SK-N-SH (cell line): ENCODE data around the gene CARD18.

Source experiments
- ELF1 ChIP-seq: IDR thresholded peaks from 2 replicates; pipeline ENCODE4 v1.4.0; 2012
- EP300 ChIP-seq, 2 experiments: IDR thresholded peaks; 2 replicates each; pipeline versions ENCODE4 v1.4.0 to v1.6.1; 2012; ENCODE audit warnings: borderline replicate concordance in 1 of 2, low read depth in 1 of 2, low read length in 1 of 2
- EZH2phosphoT487 ChIP-seq: fragments of 200-600 bp; sonication (generic); IDR thresholded peaks from 2 replicates; pipeline ENCODE4 v1.6.1; 2017; ENCODE audit warnings: low read depth, mixed run types, mild to moderate bottlenecking, antibody characterized with exemption, moderate library complexity, borderline replicate concordance
- FOXM1 ChIP-seq: IDR thresholded peaks from 2 replicates; pipeline ENCODE4 v1.4.0; 2012; ENCODE audit warnings: low read depth, mild to moderate bottlenecking
- NFIC ChIP-seq: IDR thresholded peaks from 2 replicates; pipeline ENCODE4 v1.4.0; 2012; ENCODE audit warnings: borderline replicate concordance
- POLR2AphosphoS5 ChIP-seq: IDR thresholded peaks from 2 replicates; pipeline ENCODE4 v1.6.1; 2012; ENCODE audit warnings: low read depth, low read length
- RAD21 ChIP-seq: IDR thresholded peaks from 2 replicates; pipeline ENCODE4 v1.6.1; 2012; ENCODE audit warnings: mild to moderate bottlenecking, low read length
- SIN3A ChIP-seq: IDR thresholded peaks from 2 replicates; pipeline ENCODE4 v1.6.1; 2012; ENCODE audit warnings: low read depth, mild to moderate bottlenecking, low read length, moderate library complexity, borderline replicate concordance
- SMC3 ChIP-seq: IDR thresholded peaks from 2 replicates; pipeline ENCODE4 v1.6.1; 2012; ENCODE audit warnings: low read depth, low read length, improper control_type of control experiment
- USF1 ChIP-seq: IDR thresholded peaks from 2 replicates; pipeline ENCODE4 v1.4.0; 2012; ENCODE audit warnings: low read depth, borderline replicate concordance
- YY1 ChIP-seq: IDR thresholded peaks from 2 replicates; pipeline ENCODE4 v1.4.0; 2012; ENCODE audit warnings: low read depth, mild to moderate bottlenecking
- TF ChIP-seq, protein P1 (sequence below): fragments of 200-600 bp; sonication (generic); IDR thresholded peaks from 2 replicates; pipeline ENCODE4 v1.6.1; 2017; ENCODE audit warnings: antibody characterized with exemption, mild to moderate bottlenecking, moderate library complexity
- TF ChIP-seq, protein P2 (sequence below): IDR thresholded peaks from 2 replicates; pipeline ENCODE4; 2012

GRCh38 chr11:105124756-105125155 is 14.8 kb downstream of the CARD18 start:
- TF ChIP-seq, protein P1, sequence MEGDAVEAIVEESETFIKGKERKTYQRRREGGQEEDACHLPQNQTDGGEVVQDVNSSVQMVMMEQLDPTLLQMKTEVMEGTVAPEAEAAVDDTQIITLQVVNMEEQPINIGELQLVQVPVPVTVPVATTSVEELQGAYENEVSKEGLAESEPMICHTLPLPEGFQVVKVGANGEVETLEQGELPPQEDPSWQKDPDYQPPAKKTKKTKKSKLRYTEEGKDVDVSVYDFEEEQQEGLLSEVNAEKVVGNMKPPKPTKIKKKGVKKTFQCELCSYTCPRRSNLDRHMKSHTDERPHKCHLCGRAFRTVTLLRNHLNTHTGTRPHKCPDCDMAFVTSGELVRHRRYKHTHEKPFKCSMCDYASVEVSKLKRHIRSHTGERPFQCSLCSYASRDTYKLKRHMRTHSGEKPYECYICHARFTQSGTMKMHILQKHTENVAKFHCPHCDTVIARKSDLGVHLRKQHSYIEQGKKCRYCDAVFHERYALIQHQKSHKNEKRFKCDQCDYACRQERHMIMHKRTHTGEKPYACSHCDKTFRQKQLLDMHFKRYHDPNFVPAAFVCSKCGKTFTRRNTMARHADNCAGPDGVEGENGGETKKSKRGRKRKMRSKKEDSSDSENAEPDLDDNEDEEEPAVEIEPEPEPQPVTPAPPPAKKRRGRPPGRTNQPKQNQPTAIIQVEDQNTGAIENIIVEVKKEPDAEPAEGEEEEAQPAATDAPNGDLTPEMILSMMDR = no peak
- TF ChIP-seq FOXM1 = no peak
- TF ChIP-seq SMC3 = no peak
- no peak for TF ChIP-seq SIN3A
- TF ChIP-seq POLR2AphosphoS5 = no peak
- TF ChIP-seq, protein P2, sequence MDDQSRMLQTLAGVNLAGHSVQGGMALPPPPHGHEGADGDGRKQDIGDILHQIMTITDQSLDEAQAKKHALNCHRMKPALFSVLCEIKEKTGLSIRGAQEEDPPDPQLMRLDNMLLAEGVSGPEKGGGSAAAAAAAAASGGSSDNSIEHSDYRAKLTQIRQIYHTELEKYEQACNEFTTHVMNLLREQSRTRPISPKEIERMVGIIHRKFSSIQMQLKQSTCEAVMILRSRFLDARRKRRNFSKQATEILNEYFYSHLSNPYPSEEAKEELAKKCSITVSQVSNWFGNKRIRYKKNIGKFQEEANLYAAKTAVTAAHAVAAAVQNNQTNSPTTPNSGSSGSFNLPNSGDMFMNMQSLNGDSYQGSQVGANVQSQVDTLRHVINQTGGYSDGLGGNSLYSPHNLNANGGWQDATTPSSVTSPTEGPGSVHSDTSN = no peak
- no peak for TF ChIP-seq USF1
- TF ChIP-seq YY1 = no peak
- TF ChIP-seq EP300 (IDR thresholded peaks at IDR 0.05; ENCODE audit: borderline replicate concordance in 1 of 2, low read depth in 1 of 2, low read length in 1 of 2) = no peak
- TF ChIP-seq NFIC = no peak
- TF ChIP-seq ELF1 = no peak
- no peak for TF ChIP-seq RAD21
- TF ChIP-seq EZH2phosphoT487 = no peak
